ENCODE data around the gene DTX3.
"Not testable (repeated sequence)": the region's sequence is repeated elsewhere in the genome, so short reads cannot be mapped to it uniquely, and the experiment has no call there.

DTX3 gene, protein sequence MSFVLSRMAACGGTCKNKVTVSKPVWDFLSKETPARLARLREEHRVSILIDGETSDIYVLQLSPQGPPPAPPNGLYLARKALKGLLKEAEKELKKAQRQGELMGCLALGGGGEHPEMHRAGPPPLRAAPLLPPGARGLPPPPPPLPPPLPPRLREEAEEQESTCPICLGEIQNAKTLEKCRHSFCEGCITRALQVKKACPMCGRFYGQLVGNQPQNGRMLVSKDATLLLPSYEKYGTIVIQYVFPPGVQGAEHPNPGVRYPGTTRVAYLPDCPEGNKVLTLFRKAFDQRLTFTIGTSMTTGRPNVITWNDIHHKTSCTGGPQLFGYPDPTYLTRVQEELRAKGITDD

DNA sequence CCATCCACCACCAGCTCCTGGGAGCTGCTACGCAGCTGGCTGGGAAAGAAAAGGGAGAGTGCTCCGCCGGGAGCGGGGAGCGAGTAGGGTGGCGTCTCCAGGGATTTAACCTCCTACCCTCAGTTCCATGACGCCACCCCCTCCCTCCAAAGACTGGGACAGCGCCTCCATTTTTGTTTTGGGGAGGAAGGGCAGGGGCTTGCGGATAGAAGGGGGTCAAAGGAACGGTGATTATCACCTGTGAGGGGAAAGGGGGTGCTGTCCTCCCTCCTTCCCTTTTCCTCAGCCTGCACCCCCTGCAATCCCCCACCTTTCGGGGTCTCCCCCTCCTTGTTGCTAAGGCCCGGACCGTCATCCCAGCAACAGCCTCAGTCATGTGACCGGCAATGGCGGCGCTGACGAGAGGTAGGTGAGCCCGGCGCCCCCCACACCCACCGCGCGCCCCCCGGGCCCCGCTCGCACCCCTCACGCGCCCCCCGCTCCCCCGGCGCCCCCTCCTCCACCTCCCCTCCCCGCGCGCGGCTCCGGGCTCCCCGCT lies at the start of gene DTX3:
TSS of gene DTX3 (plus strand) at position 371 of the 538 bp plus-strand sequence. CDS start 1,694 bp downstream, outside the sequence.
- H3K27ac ChIP-seq: peak within 1 kb of the TSS; percentile 8
- DNase-seq (ENCODE audit: low read depth, low spot score): no peak

DNA sequence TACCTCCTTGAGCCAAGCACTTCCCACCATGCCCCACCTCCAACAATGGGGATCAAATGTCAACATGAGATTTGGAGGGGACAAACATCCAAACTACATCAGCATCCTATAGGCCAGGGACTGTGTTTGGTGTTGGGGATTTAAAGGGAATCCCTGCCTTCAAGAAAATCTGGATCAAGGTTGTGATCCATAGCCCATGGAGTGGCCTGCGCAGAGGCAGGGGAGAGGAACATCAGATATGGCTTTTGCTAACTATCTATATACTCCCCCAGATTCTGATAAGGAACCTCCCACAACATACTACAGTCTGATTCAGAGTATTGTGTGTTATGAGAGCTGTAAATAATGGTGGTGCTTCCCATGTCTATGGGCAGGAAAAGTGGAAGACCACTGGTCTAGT lies 49.7 kb upstream of the DTX3 start:
- H3K27ac ChIP-seq: no peak overlapping the region
- DNase-seq (ENCODE audit: low read depth, low spot score): no peak

DNA sequence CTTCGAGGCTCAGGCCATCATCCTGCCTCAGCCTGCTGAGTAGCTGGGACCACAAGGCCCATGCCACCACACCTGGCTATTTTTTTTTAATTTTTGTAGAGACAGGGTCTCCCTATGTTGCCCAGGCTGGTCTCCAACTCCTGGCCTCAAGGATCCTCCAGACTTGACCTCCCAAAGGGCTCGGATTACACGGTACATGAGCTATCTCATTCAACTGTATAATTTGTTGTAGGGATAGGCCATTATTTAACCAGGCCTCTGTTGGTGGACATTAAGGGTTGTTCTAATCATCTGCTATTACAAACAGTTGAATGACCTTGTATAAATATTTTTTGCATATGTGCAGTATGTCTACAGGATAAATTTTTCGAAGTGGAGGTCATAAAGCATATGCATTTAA lies 45.8 kb upstream of the DTX3 start:
- DNase-seq (ENCODE audit: low read depth, low spot score): no peak
- H3K27ac ChIP-seq: no peak overlapping the region

DNA sequence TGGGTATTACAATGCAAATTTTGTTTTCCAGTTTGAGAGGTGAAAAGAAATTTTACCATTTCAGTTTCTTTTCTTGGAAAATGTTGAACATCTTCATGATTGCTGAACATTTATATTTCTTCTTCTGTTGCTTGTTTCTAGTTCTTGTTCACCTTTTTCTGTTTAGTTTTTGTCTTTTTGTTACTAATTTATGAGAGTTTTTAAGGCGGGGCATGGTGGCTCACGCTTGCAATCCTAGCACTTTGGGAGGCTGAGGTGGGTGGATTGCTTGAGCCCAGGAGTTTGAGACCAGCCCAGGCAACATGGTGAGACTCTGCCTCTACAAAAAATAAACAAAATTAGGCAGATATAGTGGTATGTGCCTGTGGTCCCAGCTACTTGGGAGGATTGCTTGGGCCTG lies 44.1 kb upstream of the DTX3 start:
- DNase-seq (ENCODE audit: low read depth, low spot score): no peak
- H3K27ac ChIP-seq: no peak overlapping the region

DNA sequence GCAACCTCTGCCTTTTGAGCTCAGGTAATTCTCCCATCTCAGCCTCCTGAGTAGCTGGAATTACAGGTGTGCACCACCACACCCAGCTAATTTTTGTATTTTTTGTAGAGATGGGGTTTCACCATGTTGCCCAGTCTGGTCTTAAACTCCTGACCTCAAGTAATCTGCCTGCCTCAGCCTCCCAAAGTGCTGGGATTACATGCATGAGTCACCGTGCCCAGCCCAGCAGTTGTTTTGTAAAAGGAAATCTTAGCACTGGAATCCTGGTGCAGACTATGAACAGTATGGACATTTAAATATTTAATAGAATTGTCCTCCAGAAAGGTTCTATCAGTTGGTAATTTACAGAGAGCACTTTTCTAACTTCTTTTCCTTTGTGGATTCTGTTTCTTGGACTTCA lies 43.5 kb upstream of the DTX3 start:
- H3K27ac ChIP-seq; DNase-seq (ENCODE audit: low read depth, low spot score): not testable (repeated sequence)

DNA sequence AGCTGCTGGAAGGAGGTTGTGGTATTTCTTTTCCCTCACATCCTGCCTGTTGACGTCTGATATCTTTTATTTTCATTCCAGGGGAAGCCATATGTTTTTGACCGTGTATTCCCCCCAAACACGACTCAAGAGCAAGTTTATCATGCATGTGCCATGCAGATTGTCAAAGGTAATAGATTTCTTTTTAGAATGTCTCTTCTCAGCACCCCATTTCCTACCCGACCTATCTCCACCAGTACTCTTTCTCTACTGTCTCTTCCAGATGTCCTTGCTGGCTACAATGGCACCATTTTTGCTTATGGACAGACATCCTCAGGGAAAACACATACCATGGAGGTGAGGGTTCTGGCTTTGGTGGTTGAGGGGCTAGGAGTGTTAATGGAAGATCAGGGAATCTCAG lies 41.3 kb upstream of the DTX3 start:
- DNase-seq (ENCODE audit: low read depth, low spot score): no peak
- H3K27ac ChIP-seq: no peak overlapping the region

DNA sequence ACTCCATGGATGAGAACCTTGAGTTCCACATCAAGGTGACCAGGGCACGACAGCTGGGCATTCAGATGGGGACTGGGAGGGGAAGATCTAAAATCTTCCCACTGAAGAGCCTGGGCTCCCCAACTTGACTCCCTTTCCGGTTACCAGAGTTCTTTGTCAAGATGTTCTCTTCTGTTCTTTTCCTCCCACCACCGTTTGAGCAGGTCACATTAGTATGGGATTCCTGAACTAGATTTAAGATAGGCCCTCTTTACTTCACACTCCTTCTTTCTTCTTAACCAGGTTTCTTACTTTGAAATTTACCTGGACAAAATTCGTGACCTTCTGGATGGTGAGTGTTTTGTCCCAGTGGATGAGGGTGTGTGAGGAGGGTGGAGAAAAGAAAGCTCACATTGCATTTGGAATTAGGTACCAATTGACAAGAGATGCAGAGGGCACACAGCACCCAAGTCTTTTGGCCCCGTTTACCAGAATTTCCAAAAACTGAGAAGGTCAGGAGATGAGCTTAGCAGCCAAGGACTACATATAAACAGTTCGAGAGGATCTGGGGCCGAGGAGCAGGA lies 40.4 kb upstream of the DTX3 start:
- DNase-seq (ENCODE audit: low read depth, low spot score): no peak
- no peak overlapping the region for H3K27ac ChIP-seq

DNA sequence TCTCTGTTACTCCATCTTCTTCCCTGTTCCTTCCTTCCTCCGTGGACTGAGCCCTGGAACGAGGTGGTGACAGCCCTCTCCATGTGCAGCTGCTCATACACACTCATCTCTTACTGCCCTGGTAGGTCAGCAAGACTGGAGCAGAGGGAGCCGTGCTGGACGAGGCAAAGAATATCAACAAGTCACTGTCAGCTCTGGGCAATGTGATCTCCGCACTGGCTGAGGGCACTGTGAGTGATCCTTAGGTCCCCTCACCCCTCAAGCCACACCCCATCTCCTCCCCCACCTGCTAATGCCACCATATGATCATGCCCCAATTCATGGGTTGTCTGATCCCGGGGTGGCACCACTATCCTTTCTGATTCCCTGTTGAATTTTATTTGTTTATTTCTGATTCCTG lies 35.8 kb upstream of the DTX3 start:
- H3K27ac ChIP-seq: no peak overlapping the region
- no peak for DNase-seq (ENCODE audit: low read depth, low spot score)

DNA sequence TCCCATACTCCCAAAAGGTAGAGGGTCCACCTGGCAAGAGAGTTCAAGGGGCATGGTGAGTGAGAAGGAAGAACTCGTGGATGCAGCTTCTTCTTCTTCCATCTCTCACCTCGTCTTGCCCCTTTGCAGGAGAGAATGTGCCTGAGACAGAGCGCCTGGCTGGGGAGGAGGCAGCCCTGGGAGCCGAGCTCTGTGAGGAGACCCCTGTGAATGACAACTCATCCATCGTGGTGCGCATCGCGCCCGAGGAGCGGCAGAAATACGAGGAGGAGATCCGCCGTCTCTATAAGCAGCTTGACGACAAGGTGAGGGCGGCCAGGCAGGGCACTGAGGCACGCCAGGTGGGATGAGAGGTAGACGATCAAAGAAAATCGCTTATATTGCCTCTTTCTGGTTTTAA lies 34.8 kb upstream of the DTX3 start:
- DNase-seq (ENCODE audit: low read depth, low spot score): no peak

DNA sequence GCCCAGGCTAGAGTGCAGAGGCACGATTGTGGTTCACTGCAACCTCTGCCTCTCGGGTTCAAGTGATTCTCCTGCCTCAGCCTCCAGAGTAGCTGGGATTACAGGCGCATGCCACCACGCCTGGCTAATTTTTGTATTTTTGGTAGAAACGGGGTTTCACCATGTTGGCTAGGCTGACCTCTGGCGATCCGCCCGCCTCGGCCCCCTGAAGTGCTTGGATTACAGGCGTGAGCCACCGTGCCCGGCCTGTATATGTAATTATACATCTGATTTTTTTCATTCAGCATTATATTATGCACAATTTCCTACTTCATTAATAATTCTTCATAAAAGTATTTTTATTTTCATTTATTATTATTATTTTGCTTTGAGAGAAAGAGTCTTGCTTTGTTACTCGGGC lies 34.2 kb upstream of the DTX3 start:
- H3K27ac ChIP-seq; DNase-seq (ENCODE audit: low read depth, low spot score): not testable (repeated sequence)

More for the DNA sequence above, 34.8 kb upstream of the DTX3 start:
- H3K27ac ChIP-seq: no peak overlapping the region

DNA sequence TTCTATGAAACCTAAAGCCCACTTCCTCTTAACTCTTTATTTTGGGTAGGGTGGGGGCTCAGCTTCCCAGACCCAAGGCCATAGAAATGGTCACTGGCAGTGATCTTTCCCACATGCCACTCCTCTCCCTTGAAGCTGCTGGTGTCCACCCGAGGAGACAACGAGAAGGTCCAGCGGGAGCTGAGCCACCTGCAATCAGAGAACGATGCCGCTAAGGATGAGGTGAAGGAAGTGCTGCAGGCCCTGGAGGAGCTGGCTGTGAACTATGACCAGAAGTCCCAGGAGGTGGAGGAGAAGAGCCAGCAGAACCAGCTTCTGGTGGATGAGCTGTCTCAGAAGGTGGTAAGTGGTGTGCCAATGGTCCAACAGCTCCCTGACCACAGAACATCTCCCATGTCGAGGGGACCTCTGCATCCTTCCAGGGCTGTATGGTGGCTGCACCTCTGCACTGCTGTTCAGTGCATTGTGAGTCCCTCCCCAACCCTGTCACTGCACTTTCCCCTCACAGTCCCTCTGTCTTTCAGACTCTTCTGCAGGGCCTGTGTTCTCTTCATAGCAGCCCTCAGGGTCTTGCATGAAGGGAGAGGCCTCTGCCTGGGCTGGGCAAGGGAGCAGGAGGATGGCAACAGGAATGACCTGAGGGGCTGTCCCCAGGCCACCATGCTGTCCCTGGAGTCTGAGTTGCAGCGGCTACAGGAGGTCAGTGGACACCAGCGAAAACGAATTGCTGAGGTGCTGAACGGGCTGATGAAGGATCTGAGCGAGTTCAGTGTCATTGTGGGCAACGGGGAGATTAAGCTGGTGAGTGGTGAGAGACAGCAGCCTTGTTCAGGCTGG lies 32.5 kb upstream of the DTX3 start:
- no peak for DNase-seq (ENCODE audit: low read depth, low spot score)
- no peak overlapping the region for H3K27ac ChIP-seq

DNA sequence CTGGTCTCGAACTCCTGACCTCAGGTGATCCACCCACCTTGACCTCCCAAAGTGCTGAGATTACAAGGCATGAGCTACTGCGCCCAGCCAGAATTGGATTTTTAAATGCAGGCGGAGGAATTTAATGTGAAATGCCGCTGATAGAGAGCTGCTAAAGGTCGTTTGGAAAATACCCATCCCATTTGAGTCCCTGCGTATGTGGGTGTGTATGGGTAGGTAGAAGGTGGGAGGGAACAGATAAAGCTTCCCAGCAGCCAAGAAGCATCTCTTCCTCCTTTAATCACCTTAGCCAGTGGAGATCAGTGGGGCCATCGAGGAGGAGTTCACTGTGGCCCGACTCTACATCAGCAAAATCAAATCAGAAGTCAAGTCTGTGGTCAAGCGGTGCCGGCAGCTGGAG lies 29.8 kb upstream of the DTX3 start:
- no peak overlapping the region for H3K27ac ChIP-seq
- DNase-seq (ENCODE audit: low read depth, low spot score): no peak

DNA sequence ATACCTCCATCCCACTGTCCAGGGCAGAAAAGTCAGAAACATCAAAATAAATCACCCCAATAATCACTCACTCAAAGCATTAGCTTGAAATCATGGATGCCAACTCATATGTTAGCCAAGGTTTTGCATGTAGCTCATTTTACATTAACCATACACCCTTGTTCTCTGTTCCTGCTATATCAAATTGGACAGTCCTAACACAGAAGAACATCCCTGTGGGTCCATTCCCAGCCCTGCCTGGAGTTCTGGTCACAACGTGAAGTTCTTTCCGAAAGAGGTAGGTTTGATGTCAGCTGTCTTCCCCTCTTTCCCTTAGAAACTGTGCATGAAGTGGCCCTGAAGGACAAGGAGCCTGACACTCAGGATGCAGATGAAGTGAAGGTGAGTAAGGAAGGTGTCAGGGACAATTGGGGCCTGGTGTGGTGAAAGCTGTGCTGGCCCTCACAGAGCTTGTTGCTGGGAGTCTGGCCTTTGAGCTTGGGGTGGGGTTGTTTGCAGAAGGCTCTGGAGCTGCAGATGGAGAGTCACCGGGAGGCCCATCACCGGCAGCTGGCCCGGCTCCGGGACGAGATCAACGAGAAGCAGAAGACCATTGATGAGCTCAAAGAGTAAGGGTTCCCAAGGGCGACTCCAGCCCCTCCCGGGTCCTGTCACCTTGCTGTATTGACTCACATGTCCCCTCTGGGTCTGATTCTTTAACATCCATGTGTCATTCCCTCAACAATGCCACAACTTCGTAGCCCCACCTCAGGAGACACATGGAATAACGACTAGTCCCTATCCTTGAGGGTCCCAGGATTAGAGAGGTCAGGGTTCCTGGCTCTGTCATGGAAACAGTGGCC lies 28.6 kb upstream of the DTX3 start:
- DNase-seq (ENCODE audit: low read depth, low spot score): no peak
- no peak overlapping the region for H3K27ac ChIP-seq

DNA sequence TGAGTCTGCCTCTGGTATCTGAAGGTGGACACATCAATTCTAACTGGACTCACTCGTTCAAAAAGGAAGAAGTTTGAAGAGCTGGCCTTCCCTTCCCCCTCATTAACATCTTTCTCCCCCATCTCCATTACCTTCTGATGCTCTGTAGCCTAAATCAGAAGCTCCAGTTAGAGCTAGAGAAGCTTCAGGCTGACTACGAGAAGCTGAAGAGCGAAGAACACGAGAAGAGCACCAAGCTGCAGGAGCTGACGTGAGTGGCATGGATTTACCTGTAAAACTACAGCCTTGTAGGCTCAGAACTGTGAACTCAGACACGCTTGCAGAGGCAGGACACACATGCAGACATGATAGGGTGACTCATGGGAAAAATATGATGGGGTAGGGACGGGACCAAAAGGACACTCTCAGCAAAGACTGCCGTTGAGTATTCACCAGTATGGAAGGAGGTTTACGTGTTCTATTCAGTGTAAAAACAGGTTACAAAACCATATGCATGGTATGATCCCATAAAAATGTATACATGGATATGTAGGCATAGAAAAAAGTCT lies 27.9 kb upstream of the DTX3 start:
- no peak overlapping the region for H3K27ac ChIP-seq
- no peak for DNase-seq (ENCODE audit: low read depth, low spot score)

DNA sequence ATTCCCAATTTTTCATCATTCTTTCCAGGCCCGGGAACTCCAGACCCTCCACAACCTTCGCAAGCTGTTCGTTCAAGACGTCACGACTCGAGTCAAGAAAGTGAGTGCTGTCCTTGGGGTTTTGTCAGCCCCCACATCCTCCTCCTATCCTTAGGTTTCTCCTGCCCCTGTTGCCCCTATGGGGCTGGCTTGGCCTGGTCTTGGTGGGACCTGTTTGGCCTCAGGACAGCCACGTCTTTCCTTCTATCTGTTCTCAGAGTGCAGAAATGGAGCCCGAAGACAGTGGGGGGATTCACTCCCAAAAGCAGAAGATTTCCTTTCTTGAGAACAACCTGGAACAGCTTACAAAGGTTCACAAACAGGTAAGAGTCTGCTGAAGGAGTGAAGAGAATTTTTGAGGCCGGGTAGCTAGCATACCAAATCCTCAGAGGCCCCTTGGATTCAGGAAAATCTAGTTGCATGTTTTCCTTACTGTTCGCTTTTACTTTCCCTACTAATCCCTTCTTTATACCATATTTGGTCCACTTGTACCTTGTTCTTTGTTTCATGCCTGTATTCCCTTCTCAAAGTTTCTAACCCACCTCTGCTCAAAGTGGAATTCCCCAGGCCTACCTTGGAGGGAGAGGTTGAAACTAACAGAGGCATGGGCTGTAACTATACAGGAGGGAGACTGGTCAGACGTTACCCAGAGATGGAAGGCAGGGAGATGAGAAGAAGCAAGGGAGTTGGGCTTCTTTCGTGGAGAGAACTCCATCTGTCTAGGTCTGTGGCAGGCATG lies 26.5 kb upstream of the DTX3 start:
- DNase-seq (ENCODE audit: low read depth, low spot score): no peak
- H3K27ac ChIP-seq: no peak overlapping the region

DNA sequence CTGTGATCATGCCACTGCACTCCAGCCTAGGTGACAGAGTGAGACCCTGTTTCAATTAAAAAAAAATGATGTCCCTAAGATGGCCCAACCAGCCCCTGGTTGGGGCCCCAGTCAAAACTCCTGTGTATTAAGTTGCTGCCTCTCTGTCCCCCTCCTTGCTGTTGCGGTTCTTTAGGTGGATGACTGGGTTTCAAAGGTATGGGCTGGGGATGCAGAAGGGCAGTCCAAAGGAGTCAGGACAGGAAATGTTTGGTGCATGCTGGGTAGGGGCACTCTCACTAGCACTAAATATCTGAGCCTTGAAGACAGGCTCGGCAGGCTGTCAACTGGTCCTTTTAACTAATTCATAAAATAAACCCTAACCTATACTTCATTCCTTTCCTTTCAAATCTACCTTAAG lies 25.6 kb upstream of the DTX3 start:
- no peak for DNase-seq (ENCODE audit: low read depth, low spot score)
- H3K27ac ChIP-seq: no peak overlapping the region

DNA sequence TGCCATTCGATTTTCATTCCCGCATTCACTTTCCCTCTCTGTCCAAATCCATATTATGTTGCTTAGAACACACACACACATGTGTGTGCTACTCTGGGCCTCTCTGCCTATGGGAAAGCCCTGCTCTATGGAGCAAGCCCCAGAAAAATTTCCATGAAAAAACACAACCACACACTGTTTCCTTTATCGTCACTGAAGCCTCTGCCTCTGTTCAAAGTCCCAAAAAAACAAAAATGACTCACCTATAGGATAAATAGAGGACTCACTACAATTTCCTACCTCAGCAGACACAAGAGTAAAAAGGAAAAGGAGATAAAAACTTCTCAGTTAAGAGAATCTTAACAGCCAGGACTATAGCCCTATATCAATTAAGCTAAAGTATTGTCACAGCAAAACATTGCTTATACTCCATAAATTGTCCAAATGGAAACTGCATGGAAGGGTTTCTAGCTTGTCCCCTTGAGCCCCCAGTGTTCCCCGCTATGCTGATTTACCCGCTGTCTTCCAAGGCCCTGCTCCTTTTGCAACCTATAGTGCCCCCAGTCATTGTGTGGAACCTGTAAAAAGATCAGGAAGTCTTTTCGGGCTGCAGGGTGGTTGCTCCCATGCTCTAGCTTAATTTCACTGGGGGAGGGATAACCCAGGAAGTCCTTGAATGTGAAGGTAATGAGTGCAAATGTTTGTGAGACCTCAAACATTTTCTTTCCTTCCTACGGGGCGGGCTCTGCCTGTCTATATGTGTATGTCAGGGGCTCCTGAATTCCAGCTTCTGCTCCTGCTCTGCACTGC lies 24.8 kb upstream of the DTX3 start:
- no peak for DNase-seq (ENCODE audit: low read depth, low spot score)
- H3K27ac ChIP-seq: no peak overlapping the region

DNA sequence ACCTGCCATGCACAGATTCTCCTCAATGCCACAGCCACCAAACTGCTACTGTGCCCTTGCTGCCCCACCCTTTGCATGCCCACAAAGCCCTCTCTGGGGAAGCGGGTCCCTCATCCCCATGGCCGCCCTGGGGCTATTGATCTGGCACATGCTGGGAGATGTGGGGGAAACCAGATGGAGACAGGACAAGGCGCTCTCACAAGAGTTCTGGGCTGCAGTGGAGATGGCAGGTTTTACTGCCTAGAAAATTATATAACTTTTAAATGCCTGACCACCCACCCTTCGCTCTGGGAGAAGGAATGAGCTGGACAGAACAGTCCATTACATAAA lies 24.2 kb upstream of the DTX3 start:
- no peak for DNase-seq (ENCODE audit: low read depth, low spot score)
- no peak overlapping the region for H3K27ac ChIP-seq

DNA sequence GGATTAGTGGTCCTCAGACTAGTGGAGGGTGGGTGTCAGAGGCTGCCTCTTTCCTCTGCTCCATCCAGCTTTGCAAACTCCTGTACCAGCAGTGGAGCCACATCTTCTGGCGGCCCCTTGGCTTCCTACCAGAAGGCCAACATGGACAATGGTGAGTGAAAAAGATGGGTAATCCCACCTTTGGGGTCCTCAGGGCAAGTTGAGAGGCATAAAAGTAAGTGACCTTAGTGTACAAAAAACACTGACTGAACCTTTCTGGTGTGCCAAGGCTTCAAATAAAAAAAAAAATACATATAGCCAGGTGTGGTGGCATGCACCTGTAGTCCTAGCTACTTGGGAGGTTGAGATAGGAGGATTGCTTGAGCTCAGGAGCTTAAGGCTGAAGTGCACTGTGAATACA lies 22.8 kb upstream of the DTX3 start:
- no peak overlapping the region for H3K27ac ChIP-seq
- no peak for DNase-seq (ENCODE audit: low read depth, low spot score)
